Measurements from ENCODE around the gene ZNF892.

GRCh38 chr2:95234816-95235215 lies 27.5 kb downstream of the ZNF892 start:
- TF ChIP-seq CTCF (IDR thresholded peaks at IDR 0.05) (no peak), POLR2A (IDR thresholded peaks at IDR 0.05) (no peak)

All from lower leg skin (tissue), 3 donors.